H7 (cell line): ENCODE data around the gene GRHL3. TPM values are rescaled to one million over a fixed set of nuclear protein-coding genes. Genes with fewer than 3 reads are reported as not detected.

Source experiments
- DNase-seq: peaks from one replicate; pipeline ENCODE4 v3.0.0; 2012
- H3K27me3 ChIP-seq: 2 replicates; pipeline ENCODE4 v1.6.0; 2011; ENCODE audit warnings: mild to moderate bottlenecking, low read length; ENCODE audit not compliant: control insufficient read depth, insufficient read depth
- H3K36me3 ChIP-seq: replicated peaks from 2 replicates; pipeline ENCODE4 v1.5.1; 2011; ENCODE audit warnings: low read length; ENCODE audit not compliant: control insufficient read depth, insufficient read depth
- H3K4me3 ChIP-seq: 2 replicates; pipeline ENCODE4 v1.5.1; 2011; ENCODE audit warnings: low read depth, mild to moderate bottlenecking, control low read depth, low read length, moderate library complexity; ENCODE audit not compliant: insufficient read depth
- total RNA-seq: library from RNA; depleted of rRNA; stranded (reverse); fragments of >200 nt; shearing (Covaris generic); gene quantifications from 2 replicates; pipeline ENCODE4 v1.2.3, GENCODE V29; 2014

GRHL3 gene
- total RNA-seq, 1 experiment from 2014 or later: 0.21 TPM

- Histone ChIP-seq H3K27me3 (no peaks in the 10 kb centered on the region), H3K4me3 (no peak overlapping the region), H3K36me3 (no peaks in the 10 kb centered on the region)
- DNase-seq: no peak
Observed at GRCh38 chr1:24336075-24336474, 16.9 kb downstream of the GRHL3 start.

GRCh38 chr1:24337455-24337854 is 18.3 kb downstream of the GRHL3 start:
- H3K36me3 ChIP-seq: no peaks in the 10 kb centered on the region
- no peak overlapping the region for H3K4me3 ChIP-seq
- DNase-seq: no peak
- H3K27me3 ChIP-seq: no peaks in the 10 kb centered on the region

- Histone ChIP-seq H3K27me3 (no peaks in the 10 kb centered on the region), H3K36me3 (no peaks in the 10 kb centered on the region), H3K4me3 (no peak overlapping the region)
- no peak for DNase-seq
Observed at GRCh38 chr1:24338447-24338846, 19.3 kb downstream of the GRHL3 start.

- Histone ChIP-seq H3K27me3 (no peaks in the 10 kb centered on the region), H3K4me3 (no peak overlapping the region), H3K36me3 (no peaks in the 10 kb centered on the region)
- no peak for DNase-seq
Observed at GRCh38 chr1:24339996-24340395, 20.8 kb downstream of the GRHL3 start.

- no peaks in the 10 kb centered on the region for H3K36me3 ChIP-seq
- DNase-seq: no peak
- H3K4me3 ChIP-seq: no peak overlapping the region
- H3K27me3 ChIP-seq: no peaks in the 10 kb centered on the region
Observed at GRCh38 chr1:24340770-24341169, 21.6 kb downstream of the GRHL3 start.

GRCh38 chr1:24341260-24341659 is 22.1 kb downstream of the GRHL3 start:
- peak; percentile 78 for DNase-seq
- no peaks in the 10 kb centered on the region for H3K27me3 ChIP-seq
- H3K36me3 ChIP-seq: no peaks in the 10 kb centered on the region
- no peak overlapping the region for H3K4me3 ChIP-seq

GRCh38 chr1:24343412-24344089 is 24.4 kb downstream of the GRHL3 start:
- H3K4me3 ChIP-seq: no peak overlapping the region
- no peaks in the 10 kb centered on the region for H3K27me3 ChIP-seq
- DNase-seq: no peak
- H3K36me3 ChIP-seq: no peaks in the 10 kb centered on the region

- H3K4me3 ChIP-seq: no peak overlapping the region
- DNase-seq: no peak
- no peaks in the 10 kb centered on the region for H3K27me3 ChIP-seq
- no peaks in the 10 kb centered on the region for H3K36me3 ChIP-seq
Observed at GRCh38 chr1:24344090-24344742, 25.1 kb downstream of the GRHL3 start.

- Histone ChIP-seq H3K4me3 (no peak overlapping the region), H3K36me3 (no peaks in the 10 kb centered on the region), H3K27me3 (no peaks in the 10 kb centered on the region)
- no peak for DNase-seq
Observed at GRCh38 chr1:24345334-24345733, 26.2 kb downstream of the GRHL3 start.

GRCh38 chr1:24347159-24347934 is 28.2 kb downstream of the GRHL3 start:
- no peak for DNase-seq
- no peaks in the 10 kb centered on the region for H3K27me3 ChIP-seq
- no peak overlapping the region for H3K4me3 ChIP-seq
- no peaks in the 10 kb centered on the region for H3K36me3 ChIP-seq

GRCh38 chr1:24348196-24348595 is 29.0 kb downstream of the GRHL3 start:
- no peaks in the 10 kb centered on the region for H3K27me3 ChIP-seq
- H3K36me3 ChIP-seq: no peaks in the 10 kb centered on the region
- DNase-seq: no peak
- H3K4me3 ChIP-seq: no peak overlapping the region

- no peak for DNase-seq
- no peaks in the 10 kb centered on the region for H3K27me3 ChIP-seq
- H3K4me3 ChIP-seq: no peak overlapping the region
- H3K36me3 ChIP-seq: no peaks in the 10 kb centered on the region
Observed at GRCh38 chr1:24349891-24350290, 30.7 kb downstream of the GRHL3 start.

GRCh38 chr1:24351247-24351646 is 32.1 kb downstream of the GRHL3 start:
- no peaks in the 10 kb centered on the region for H3K36me3 ChIP-seq
- DNase-seq: no peak
- H3K27me3 ChIP-seq: no peaks in the 10 kb centered on the region
- H3K4me3 ChIP-seq: no peak overlapping the region

- Histone ChIP-seq H3K4me3 (no peak overlapping the region), H3K27me3 (no peaks in the 10 kb centered on the region), H3K36me3 (no peaks in the 10 kb centered on the region)
- DNase-seq: no peak
Observed at GRCh38 chr1:24351918-24352627, 32.9 kb downstream of the GRHL3 start.
